ENCODE data around the gene QSOX2.

DNA sequence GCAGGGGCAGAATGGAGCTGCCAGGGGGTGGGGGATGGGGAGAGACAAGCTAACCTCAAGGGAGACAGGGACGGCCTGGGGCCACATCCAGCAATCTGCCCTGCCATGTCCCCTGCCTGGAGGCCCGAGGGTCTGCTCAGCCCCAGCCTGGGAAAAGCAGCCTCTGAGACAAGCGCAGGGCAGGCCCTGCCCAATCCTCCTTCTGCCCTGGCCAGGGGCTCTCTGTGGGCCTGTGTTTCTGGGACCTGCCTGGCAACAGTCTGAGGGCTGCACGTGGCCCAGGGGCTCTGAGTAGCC, 13.9 kb upstream of the QSOX2 start:
- TF ChIP-seq, protein P1, sequence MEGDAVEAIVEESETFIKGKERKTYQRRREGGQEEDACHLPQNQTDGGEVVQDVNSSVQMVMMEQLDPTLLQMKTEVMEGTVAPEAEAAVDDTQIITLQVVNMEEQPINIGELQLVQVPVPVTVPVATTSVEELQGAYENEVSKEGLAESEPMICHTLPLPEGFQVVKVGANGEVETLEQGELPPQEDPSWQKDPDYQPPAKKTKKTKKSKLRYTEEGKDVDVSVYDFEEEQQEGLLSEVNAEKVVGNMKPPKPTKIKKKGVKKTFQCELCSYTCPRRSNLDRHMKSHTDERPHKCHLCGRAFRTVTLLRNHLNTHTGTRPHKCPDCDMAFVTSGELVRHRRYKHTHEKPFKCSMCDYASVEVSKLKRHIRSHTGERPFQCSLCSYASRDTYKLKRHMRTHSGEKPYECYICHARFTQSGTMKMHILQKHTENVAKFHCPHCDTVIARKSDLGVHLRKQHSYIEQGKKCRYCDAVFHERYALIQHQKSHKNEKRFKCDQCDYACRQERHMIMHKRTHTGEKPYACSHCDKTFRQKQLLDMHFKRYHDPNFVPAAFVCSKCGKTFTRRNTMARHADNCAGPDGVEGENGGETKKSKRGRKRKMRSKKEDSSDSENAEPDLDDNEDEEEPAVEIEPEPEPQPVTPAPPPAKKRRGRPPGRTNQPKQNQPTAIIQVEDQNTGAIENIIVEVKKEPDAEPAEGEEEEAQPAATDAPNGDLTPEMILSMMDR (IDR thresholded peaks at IDR 0.05 in 8 of 11, conservative IDR thresholded peaks at IDR 0.05 in 3 of 11), result no peak
- TF ChIP-seq POLR2A (IDR thresholded peaks at IDR 0.05) (no peak), POLR2AphosphoS5 (IDR thresholded peaks at IDR 0.05) (no peak)
